Trophoblast cell (in vitro differentiated cells and primary cell): Measurements from ENCODE around the gene PRDM16.

Source experiments
- DNase-seq, 2 donors: peaks; one replicate each; pipeline ENCODE4 v3.0.0-alpha.2; 2016
- H2AFZ ChIP-seq: 2 replicates; pipeline ENCODE4 v1.6.1; 2013; ENCODE audit warnings: low read length, moderate library complexity, mild to moderate bottlenecking; ENCODE audit not compliant: insufficient read depth, poor library complexity
- H2AK5ac ChIP-seq: 2 replicates; pipeline ENCODE4 v1.6.1; 2013; ENCODE audit warnings: mild to moderate bottlenecking, low read length
- H2BK120ac ChIP-seq: 2 replicates; pipeline ENCODE4 v1.6.1; 2013; ENCODE audit warnings: low read length, mild to moderate bottlenecking, moderate library complexity; ENCODE audit not compliant: insufficient read depth, poor library complexity
- H2BK12ac ChIP-seq: 2 replicates; pipeline ENCODE4 v1.6.1; 2013; ENCODE audit warnings: mild to moderate bottlenecking, low read length, moderate library complexity
- H2BK5ac ChIP-seq: 2 replicates; pipeline ENCODE4 v1.6.1; 2013; ENCODE audit warnings: low read length, low read depth, moderate library complexity, mild to moderate bottlenecking; ENCODE audit not compliant: poor library complexity
- H3K14ac ChIP-seq: 2 replicates; pipeline ENCODE4 v1.6.1; 2013; ENCODE audit warnings: mild to moderate bottlenecking, low read length
- H3K18ac ChIP-seq: 2 replicates; pipeline ENCODE4 v1.6.1; 2013; ENCODE audit warnings: mild to moderate bottlenecking, low read length
- H3K23ac ChIP-seq: 2 replicates; pipeline ENCODE4 v1.6.1; 2013; ENCODE audit warnings: low read length
- H3K27ac ChIP-seq: 2 replicates; pipeline ENCODE4 v1.5.1; 2013; ENCODE audit warnings: low read depth, mild to moderate bottlenecking, inconsistent platforms, low read length, moderate library complexity
- H3K27me3 ChIP-seq: 2 replicates; pipeline ENCODE4 v1.6.1; 2013; ENCODE audit warnings: inconsistent platforms, mild to moderate bottlenecking, low read length, moderate library complexity; ENCODE audit not compliant: insufficient read depth
- H3K36me3 ChIP-seq, 2 experiments: 1 replicate in 1 of 2; 2 replicates in 1 of 2; pipeline ENCODE4 v1.6.1; 2013; ENCODE audit warnings: low read length in 2 of 2, mild to moderate bottlenecking in 2 of 2, moderate library complexity in 1 of 2; ENCODE audit not compliant: insufficient read depth in 2 of 2, control insufficient read depth in 1 of 2
- H3K4ac ChIP-seq: 2 replicates; pipeline ENCODE4 v1.6.1; 2013; ENCODE audit warnings: low read depth, mild to moderate bottlenecking, low read length, moderate library complexity
- H3K4me1 ChIP-seq, 2 experiments: 1 replicate in 1 of 2; 2 replicates in 1 of 2; pipeline ENCODE4 v1.6.1; 2013; ENCODE audit warnings: low read length in 2 of 2, mild to moderate bottlenecking in 2 of 2, moderate library complexity in 1 of 2; ENCODE audit not compliant: insufficient read depth in 2 of 2, control insufficient read depth in 1 of 2
- H3K4me2 ChIP-seq: 2 replicates; pipeline ENCODE4 v1.6.1; 2013; ENCODE audit warnings: inconsistent platforms, mild to moderate bottlenecking, low read length, moderate library complexity
- H3K4me3 ChIP-seq: 2 replicates; pipeline ENCODE4 v1.5.1; 2013; ENCODE audit warnings: mild to moderate bottlenecking, low read depth, low read length, inconsistent platforms
- H3K79me1 ChIP-seq: one replicate; pipeline ENCODE4 v1.6.1; 2013; ENCODE audit warnings: low read length
- H3K79me2 ChIP-seq: 2 replicates; pipeline ENCODE4 v1.6.1; 2013; ENCODE audit warnings: low read length, mild to moderate bottlenecking; ENCODE audit not compliant: control insufficient read depth, insufficient read depth, poor library complexity
- H3K9ac ChIP-seq: 2 replicates; pipeline ENCODE4 v1.6.1; 2013; ENCODE audit warnings: mild to moderate bottlenecking, low read length
- H3K9me3 ChIP-seq: 2 replicates; pipeline ENCODE4 v1.6.1; 2013; ENCODE audit warnings: low read depth, mild to moderate bottlenecking, control low read depth, inconsistent platforms, low read length; ENCODE audit not compliant: insufficient read depth
- H4K12ac ChIP-seq: 2 replicates; pipeline ENCODE4 v1.6.1; 2013; ENCODE audit warnings: low read depth, mild to moderate bottlenecking, low read length, moderate library complexity
- H4K8ac ChIP-seq: 2 replicates; pipeline ENCODE4 v1.6.1; 2013; ENCODE audit warnings: low read depth, mild to moderate bottlenecking, low read length, moderate library complexity
- H4K91ac ChIP-seq: one replicate; pipeline ENCODE4 v1.6.1; 2013; ENCODE audit warnings: low read depth, mild to moderate bottlenecking, low read length, moderate library complexity
- WGBS: extraction: QIAGEN DNeasy Blood & Tissue Kit; methylation state at CpG from one replicate; pipeline ENCODE4 v1.1.7; 2013; ENCODE audit warnings: missing lambda C conversion rate; ENCODE audit not compliant: insufficient read length, insufficient coverage; ENCODE audit errors: extremely low coverage; 5-methylcytosine and 5-hydroxymethylcytosine counted together

PRDM16 gene

GRCh38 chr1:3105167-3105863, 36.3 kb downstream of the PRDM16 start:
- H3K18ac ChIP-seq, result no peak overlapping the region
- no peaks in the 10 kb centered on the region for H3K79me1 ChIP-seq
- no CpG with 5 or more reads among the region's 24 CpGs for whole genome bisulfite sequencing
- no peak overlapping the region for H4K12ac ChIP-seq
- H2AK5ac ChIP-seq, result no peak overlapping the region
- no peaks in the 10 kb centered on the region for H3K36me3 ChIP-seq
- H4K91ac ChIP-seq, result no peak overlapping the region
- H4K8ac ChIP-seq, result no peak overlapping the region
- no peak overlapping the region for H3K27ac ChIP-seq
- no peak overlapping the region for H3K4ac ChIP-seq
- H3K9me3 ChIP-seq, result peaks cover 7% of the 10 kb centered on the region
- H3K4me3 ChIP-seq, result no peak overlapping the region
- no peak overlapping the region for H3K9ac ChIP-seq
- H3K27me3 ChIP-seq, result no peaks in the 10 kb centered on the region
- H2AFZ ChIP-seq, result no peak overlapping the region
- no peak overlapping the region for H3K4me2 ChIP-seq
- no peak overlapping the region for H3K14ac ChIP-seq
- H3K23ac ChIP-seq, result no peak overlapping the region
- H2BK5ac ChIP-seq, result no peak overlapping the region
- no peak overlapping the region for H2BK120ac ChIP-seq
- no peak overlapping the region for H2BK12ac ChIP-seq
- no peak for DNase-seq
- H3K79me2 ChIP-seq, result no peaks in the 10 kb centered on the region
- H3K4me1 ChIP-seq, result peaks cover 6 to 9% of the 10 kb centered on the region in 2 experiments

GRCh38 chr1:3106216-3106615, 37.2 kb downstream of the PRDM16 start:
- Histone ChIP-seq H3K9me3 (peaks cover 7% of the 10 kb centered on the region), H4K8ac (no peak overlapping the region)
- no peak for DNase-seq

GRCh38 chr1:3107201-3107600, 38.2 kb downstream of the PRDM16 start:
- no CpG with 5 or more reads among the region's 7 CpGs for WGBS
- Histone ChIP-seq H3K79me2 (no peaks in the 10 kb centered on the region), H4K91ac (no peak overlapping the region), H3K36me3 (no peaks in the 10 kb centered on the region), H2BK12ac (no peak overlapping the region), H4K8ac (no peak overlapping the region), H3K9me3 (peaks cover 7% of the 10 kb centered on the region), H3K4me1 (peaks cover 6 to 9% of the 10 kb centered on the region in 2 experiments), H3K27me3 (no peaks in the 10 kb centered on the region), H3K18ac (no peak overlapping the region), H4K12ac (no peak overlapping the region), H3K79me1 (no peaks in the 10 kb centered on the region), H3K4me2 (no peak overlapping the region), H3K9ac (no peak overlapping the region), H3K4ac (no peak overlapping the region), H2BK120ac (no peak overlapping the region), H2BK5ac (no peak overlapping the region), H3K14ac (no peak overlapping the region), H3K4me3 (no peak overlapping the region), H2AFZ (no peak overlapping the region), H3K23ac (no peak overlapping the region), H3K27ac (no peak overlapping the region), H2AK5ac (no peak overlapping the region)
- DNase-seq, result no peak

More at GRCh38 chr1:3106216-3106615, 37.2 kb downstream of the PRDM16 start:
- no peak overlapping the region for H3K23ac ChIP-seq
- H3K4ac ChIP-seq, result no peak overlapping the region
- H4K12ac ChIP-seq, result no peak overlapping the region
- no peak overlapping the region for H2BK12ac ChIP-seq
- H3K79me2 ChIP-seq, result no peaks in the 10 kb centered on the region
- no peaks in the 10 kb centered on the region for H3K36me3 ChIP-seq
- H3K27ac ChIP-seq, result no peak overlapping the region
- no peak overlapping the region for H3K18ac ChIP-seq
- no peak overlapping the region for H2AK5ac ChIP-seq
- H3K14ac ChIP-seq, result no peak overlapping the region
- no peak overlapping the region for H2BK5ac ChIP-seq
- H3K9ac ChIP-seq, result no peak overlapping the region
- no peak overlapping the region for H2AFZ ChIP-seq
- H3K79me1 ChIP-seq, result no peaks in the 10 kb centered on the region
- WGBS, result no CpG with 5 or more reads among the region's 8 CpGs
- no peak overlapping the region for H3K4me2 ChIP-seq
- H3K27me3 ChIP-seq, result no peaks in the 10 kb centered on the region
- no peak overlapping the region for H2BK120ac ChIP-seq
- peaks cover 6 to 9% of the 10 kb centered on the region in 2 experiments for H3K4me1 ChIP-seq
- no peak overlapping the region for H3K4me3 ChIP-seq
- H4K91ac ChIP-seq, result no peak overlapping the region

GRCh38 chr1:3109355-3109754, 40.4 kb downstream of the PRDM16 start:
- no peak for DNase-seq
- peaks cover 6 to 10% of the 10 kb centered on the region in 2 experiments for H3K4me1 ChIP-seq

More at GRCh38 chr1:3109355-3109754, 40.4 kb downstream of the PRDM16 start:
- no peak overlapping the region for H3K4me2 ChIP-seq
- H2BK12ac ChIP-seq, result no peak overlapping the region
- H3K4me3 ChIP-seq, result no peak overlapping the region
- no peak overlapping the region for H2BK120ac ChIP-seq
- no peak overlapping the region for H2AFZ ChIP-seq
- no peak overlapping the region for H2BK5ac ChIP-seq
- H3K23ac ChIP-seq, result no peak overlapping the region
- no peaks in the 10 kb centered on the region for H3K27me3 ChIP-seq
- no peak overlapping the region for H4K12ac ChIP-seq
- no peak overlapping the region for H4K91ac ChIP-seq
- H3K27ac ChIP-seq, result no peak overlapping the region
- no peak overlapping the region for H3K4ac ChIP-seq
- no peaks in the 10 kb centered on the region for H3K79me2 ChIP-seq
- no peak overlapping the region for H3K9ac ChIP-seq
- H2AK5ac ChIP-seq, result no peak overlapping the region
- no peak overlapping the region for H4K8ac ChIP-seq
- no CpG with 5 or more reads among the region's 12 CpGs for WGBS
- no peaks in the 10 kb centered on the region for H3K79me1 ChIP-seq
- no peak overlapping the region for H3K18ac ChIP-seq
- H3K36me3 ChIP-seq, result no peaks in the 10 kb centered on the region
- H3K9me3 ChIP-seq, result peaks cover 12% of the 10 kb centered on the region
- H3K14ac ChIP-seq, result no peak overlapping the region
